A549 (cell line): ENCODE measurements around the gene MCTP1. TPM values are rescaled to one million over a fixed set of nuclear protein-coding genes. Genes with fewer than 3 reads are reported as not detected.

Experiments used
- ATAC-seq, 2 experiments: fragments of 200-7000 bp in 1 of 2; fragments of >200 bp in 1 of 2; cut with Nextera tagmentation in 1 of 2; cut with Tn5 transposase in 1 of 2; 3 replicates each; pipeline versions ENCODE4 v1.8.0 to v1.9.1; 2018 to 2020; ENCODE audit warnings: mild to moderate bottlenecking in 1 of 2, moderate library complexity in 1 of 2
- CTCF ChIA-PET: fragments of 300-600 bp; sonication (Branson Sonifier 250); formaldehyde crosslinking; extraction: SDS; loops from one replicate; lab custom pipeline; 2021; ENCODE audit warnings: antibody characterized with exemption, inconsistent platforms; lab: Yijun Ruan, JAX
- POLR2A ChIA-PET: fragments of 350-600 bp; formaldehyde crosslinking; extraction: SDS; loops from one replicate; lab custom pipeline; 2021; ENCODE audit warnings: antibody characterized with exemption, inconsistent platforms; lab: Yijun Ruan, JAX
- DNase-seq, 2 experiments: peaks; one replicate each; pipeline versions ENCODE4 v3.0.0 to v3.0.0-alpha.2; 2011 to 2016; ENCODE audit warnings: low read depth in 1 of 2, low spot score in 1 of 2
- FAIRE-seq: peaks from 2 replicates; lab custom pipeline; 2011; peaks lifted over from hg19 to GRCh38; lab: Jason Lieb, UNC
- H3K27ac ChIP-seq, 2 experiments: fragments of >200 bp; sonication (Bioruptor Twin); formaldehyde crosslinking; 3 replicates each; pipeline ENCODE4 v1.5.1; 2016 to 2017
- H3K4me1 ChIP-seq: fragments of >200 bp; sonication (Bioruptor Twin); formaldehyde crosslinking; 3 replicates; pipeline ENCODE4 v1.6.1; 2016
- H3K4me2 ChIP-seq: fragments of >200 bp; sonication (Bioruptor Twin); formaldehyde crosslinking; 3 replicates; pipeline ENCODE4 v1.6.1; 2016
- H3K4me3 ChIP-seq: fragments of >200 bp; sonication (Bioruptor Twin); formaldehyde crosslinking; 3 replicates; pipeline ENCODE4 v1.5.1; 2016
- H3K9me3 ChIP-seq: fragments of >200 bp; sonication (Bioruptor Twin); formaldehyde crosslinking; 3 replicates; pipeline ENCODE4 v1.6.1; 2016
- ATOH8 ChIP-seq: fragments of 250-450 bp; sonication (Bioruptor Pico); IDR thresholded peaks from 2 replicates; pipeline ENCODE4 v1.5.0; 2020; ENCODE audit warnings: low read depth, mild to moderate bottlenecking, moderate library complexity
- CBX8 ChIP-seq: fragments of 200-600 bp; sonication (generic); IDR thresholded peaks from 2 replicates; pipeline ENCODE4 v1.6.1; 2016
- CHD2 ChIP-seq: fragments of 150-350 bp; IDR thresholded peaks from 2 replicates; pipeline ENCODE4 v1.6.1; 2014; ENCODE audit warnings: low read length; ENCODE audit not compliant: partially characterized antibody
- E2F6 ChIP-seq: IDR thresholded peaks from 2 replicates; pipeline ENCODE4 v1.6.1; 2012; ENCODE audit warnings: low read depth, borderline replicate concordance
- ELK1 ChIP-seq: fragments of 150-350 bp; IDR thresholded peaks from 2 replicates; pipeline ENCODE4 v1.6.1; 2014; ENCODE audit warnings: low read depth, mild to moderate bottlenecking, low read length
- FOXS1 ChIP-seq: fragments of 250-450 bp; sonication (Bioruptor Pico); IDR thresholded peaks from 2 replicates; pipeline ENCODE4 v1.5.0; 2020; ENCODE audit warnings: mild to moderate bottlenecking, moderate library complexity
- GATA3 ChIP-seq: IDR thresholded peaks from 2 replicates; pipeline ENCODE4 v1.6.1; 2012; ENCODE audit warnings: borderline replicate concordance
- HOXA7 ChIP-seq: fragments of 250-450 bp; sonication (Bioruptor Pico); IDR thresholded peaks from 2 replicates; pipeline ENCODE4 v1.5.0; 2020; ENCODE audit warnings: mild to moderate bottlenecking, moderate library complexity
- JUN ChIP-seq, 2 experiments: fragments of >200 bp; sonication (Bioruptor Twin); formaldehyde crosslinking; IDR thresholded peaks; 2 replicates in 1 of 2; 3 replicates in 1 of 2; pipeline ENCODE4 v1.6.1; 2016 to 2017
- JUNB ChIP-seq: fragments of >200 bp; sonication (Bioruptor Twin); formaldehyde crosslinking; IDR thresholded peaks from 2 replicates; pipeline ENCODE4 v1.6.1; 2016
- KDM1A ChIP-seq: fragments of 200-600 bp; sonication (generic); IDR thresholded peaks from 2 replicates; pipeline ENCODE4 v1.6.1; 2016; ENCODE audit warnings: low read depth, mild to moderate bottlenecking
- KDM5A ChIP-seq: fragments of 200-600 bp; sonication (generic); IDR thresholded peaks from 2 replicates; pipeline ENCODE4 v1.6.1; 2016; ENCODE audit warnings: antibody characterized with exemption, mild to moderate bottlenecking
- MAFK ChIP-seq: fragments of 450-650 bp; IDR thresholded peaks from 2 replicates; pipeline ENCODE4 v1.6.1; 2014; ENCODE audit not compliant: partially characterized antibody
- MAZ ChIP-seq: fragments of 150-350 bp; IDR thresholded peaks from 2 replicates; pipeline ENCODE4 v1.6.1; 2014; ENCODE audit warnings: antibody characterized with exemption, low read depth, low read length, borderline replicate concordance
- NFE2L2 ChIP-seq: fragments of 150-350 bp; conservative IDR thresholded peaks from 2 replicates; pipeline ENCODE4 v1.6.1; 2014; ENCODE audit warnings: low read length
- POLR2A ChIP-seq: IDR thresholded peaks from 2 replicates; pipeline ENCODE4 v1.6.1; 2012; ENCODE audit warnings: mild to moderate bottlenecking, low read length
- POLR2AphosphoS2 ChIP-seq: conservative IDR thresholded peaks from 2 replicates; pipeline ENCODE4 v1.6.1; 2012; ENCODE audit warnings: low read length, improper control_type of control experiment, inconsistent platforms
- RCOR1 ChIP-seq: fragments of 150-350 bp; IDR thresholded peaks from 2 replicates; pipeline ENCODE4 v1.6.1; 2014; ENCODE audit warnings: antibody characterized with exemption, low read length, low read depth
- RFX5 ChIP-seq: fragments of 450-650 bp; IDR thresholded peaks from 2 replicates; pipeline ENCODE4 v1.7.1; 2014; ENCODE audit warnings: antibody characterized with exemption, mild to moderate bottlenecking, moderate library complexity
- RNF2 ChIP-seq: fragments of 200-600 bp; sonication (generic); IDR thresholded peaks from 2 replicates; pipeline ENCODE4 v1.6.1; 2016; ENCODE audit warnings: low read depth, mild to moderate bottlenecking, antibody characterized with exemption, moderate library complexity, borderline replicate concordance
- SMC3 ChIP-seq: fragments of >200 bp; sonication (Bioruptor Twin); formaldehyde crosslinking; IDR thresholded peaks from 3 replicates; pipeline ENCODE4 v1.6.1; 2018; ENCODE audit warnings: inconsistent platforms
- ZFP36 ChIP-seq: fragments of 450-650 bp; IDR thresholded peaks from 2 replicates; pipeline ENCODE4 v1.6.1; 2014; ENCODE audit warnings: borderline replicate concordance; ENCODE audit not compliant: partially characterized antibody
- ZSCAN20 ChIP-seq: fragments of 250-450 bp; sonication (Bioruptor Pico); IDR thresholded peaks from 2 replicates; pipeline ENCODE4 v1.8.0; 2022; ENCODE audit warnings: mild to moderate bottlenecking, moderate library complexity
- WGBS: methylation state at CpG from one replicate; pipeline ENCODE4 v1.1.6; 2017; ENCODE audit errors: missing lambda C conversion rate; 5-methylcytosine and 5-hydroxymethylcytosine counted together
- polyA plus RNA-seq, 4 experiments: library from polyadenylated mRNA; depleted of rRNA in 3 of 4; stranded (reverse); fragments of >200 nt; fragmentation: RNase III in 1 of 4; extraction: RNeasy Plus Mini Kit Qiagen cat#74134 plus additional on column Dnase treatment in 1 of 4; gene quantifications; 2 replicates in 3 of 4; 3 replicates in 1 of 4; pipeline ENCODE4 v1.2.3, GENCODE V29; 2011 to 2017

Gene MCTP1
- polyA plus RNA-seq, 2 of the 4 experiments (the other 2 are of a cell fraction) = 5.4 to 6.9 TPM

- Histone ChIP-seq H3K4me1 (no peaks in the 10 kb centered on the region), H3K9me3 (no peaks in the 10 kb centered on the region), H3K4me3 (no peak overlapping the region), H3K4me2 (no peak overlapping the region), H3K27ac (no peak overlapping the region)
- no peak for FAIRE-seq
- no peak for ATAC-seq
- WGBS = 91% methylated on average over 2 of the region's 2 CpGs
- TF ChIP-seq RCOR1 (no peak), RFX5 (no peak), KDM5A (no peak), SMC3 (no peak), ATOH8 (CRISPR knock-in tag) (no peak), JUNB (no peak), NFE2L2 (no peak)
- DNase-seq = no peak
- ChIA-PET POLR2A (no interaction called here), CTCF (interaction anchor here (0.8 kb wide), 1 partner anchor 259 kb away, joined by 3 read pairs; no protein-coding TSS in a partner anchor)
Observed at GRCh38 chr5:95223566-95224258, 61.2 kb downstream of the MCTP1 start.

- H3K9me3 ChIP-seq = no peaks in the 10 kb centered on the region
Observed at GRCh38 chr5:95222836-95223235, 62.1 kb downstream of the MCTP1 start.

GRCh38 chr5:95221234-95221633, 63.7 kb downstream of the MCTP1 start:
- FAIRE-seq (no peak), DNase-seq (no peak), ATAC-seq (no peak)
- Histone ChIP-seq H3K9me3 (no peaks in the 10 kb centered on the region), H3K4me1 (no peaks in the 10 kb centered on the region), H3K4me3 (no peak overlapping the region), H3K27ac (no peak overlapping the region), H3K4me2 (no peak overlapping the region)
- no peak for TF ChIP-seq FOXS1 (CRISPR knock-in tag)
- no peak for TF ChIP-seq KDM5A
- TF ChIP-seq POLR2AphosphoS2 = no peak
- TF ChIP-seq CHD2 = no peak
- no peak for TF ChIP-seq RNF2
- no peak for TF ChIP-seq JUN (IDR thresholded peaks at IDR 0.05)
- no peak for TF ChIP-seq HOXA7 (CRISPR knock-in tag)
- TF ChIP-seq ZFP36 = no peak
- TF ChIP-seq POLR2A = no peak
- TF ChIP-seq E2F6 = no peak
- no peak for TF ChIP-seq GATA3
- TF ChIP-seq ZSCAN20 (CRISPR knock-in tag) = no peak
- TF ChIP-seq MAZ = no peak
- CTCF ChIA-PET = no interaction called here
- WGBS = 5% methylated on average over 2 of the region's 2 CpGs
- POLR2A ChIA-PET = no interaction called here

More at GRCh38 chr5:95222836-95223235, 62.1 kb downstream of the MCTP1 start:
- WGBS = 29% methylated on average over 2 of the region's 2 CpGs
- no peak for DNase-seq
- Histone ChIP-seq H3K4me2 (no peak overlapping the region), H3K4me1 (no peaks in the 10 kb centered on the region), H3K4me3 (no peak overlapping the region), H3K27ac (no peak overlapping the region)
- no peak for FAIRE-seq
- ChIA-PET POLR2A (no interaction called here), CTCF (no interaction called here)
- TF ChIP-seq CBX8 (no peak), KDM1A (no peak), MAFK (no peak), ELK1 (no peak)
- ATAC-seq = no peak
